Esophagus muscularis mucosa (tissue), 4 donors: ENCODE results near the gene NEURL2. TPM values are rescaled to one million over a fixed set of nuclear protein-coding genes. Genes with fewer than 3 reads are reported as not detected.

Experiments
- DNase-seq: peaks from one replicate; pipeline ENCODE4 v3.0.0-alpha.2; 2017; ENCODE audit errors: extremely low spot score
- H3K27ac ChIP-seq, 4 donors: fragments of 200-600 bp; sonication (generic); replicated peaks in 1 of 4; 1 replicate in 3 of 4; 2 replicates in 1 of 4; pipeline ENCODE4 v1.5.1; 2016 to 2019; ENCODE audit warnings: mild to moderate bottlenecking in 1 of 4
- H3K27me3 ChIP-seq, 4 donors: fragments of 200-600 bp; sonication (generic); one replicate each; pipeline versions ENCODE4 v1.5.1 to v1.6.0; 2016 to 2019
- H3K36me3 ChIP-seq, 4 donors: fragments of 200-600 bp; sonication (generic); one replicate each; pipeline ENCODE4 v1.5.1; 2016 to 2019
- H3K4me1 ChIP-seq, 4 donors: fragments of 200-600 bp; sonication (generic); one replicate each; pipeline ENCODE4 v1.5.1; 2016 to 2019
- H3K4me3 ChIP-seq, 4 donors: fragments of 200-600 bp; sonication (generic); 1 replicate in 2 of 4; 2 replicates in 2 of 4; pipeline ENCODE4 v1.5.1; 2016 to 2019; ENCODE audit warnings: mild to moderate bottlenecking in 4 of 4, moderate library complexity in 1 of 4
- H3K9me3 ChIP-seq, 4 donors: fragments of 200-600 bp; sonication (generic); 1 replicate in 3 of 4; 2 replicates in 1 of 4; pipeline ENCODE4 v1.5.1; 2016 to 2019
- CTCF ChIP-seq, 3 experiments: fragments of 200-600 bp in 2 of 3; fragments of 450-650 bp in 1 of 3; sonication (generic) in 2 of 3; IDR thresholded peaks; one replicate each; pipeline ENCODE4 v1.5.1; 2017 to 2019; ENCODE audit warnings: antibody characterized with exemption in 3 of 3, mild to moderate bottlenecking in 2 of 3, moderate library complexity in 1 of 3
- EP300 ChIP-seq: sonication (generic); formaldehyde crosslinking; IDR thresholded peaks from one replicate; pipeline ENCODE4 v1.6.1; 2017; ENCODE audit warnings: antibody characterized with exemption
- POLR2A ChIP-seq: fragments of 450-650 bp; IDR thresholded peaks from one replicate; pipeline ENCODE4 v1.6.1; 2017; ENCODE audit warnings: antibody characterized with exemption, moderate library complexity, mild to moderate bottlenecking, low read depth
- POLR2AphosphoS5 ChIP-seq, 2 donors: sonication (generic); formaldehyde crosslinking; IDR thresholded peaks; one replicate each; pipeline ENCODE4 v1.6.1; 2017; ENCODE audit warnings: antibody characterized with exemption in 2 of 2
- WGBS: methylation state at CpG from one replicate; pipeline ENCODE4 v1.1.5; 2018; 5-methylcytosine and 5-hydroxymethylcytosine counted together
- intact Hi-C: fragments of 100-400 bp; cut with DNase I; formaldehyde crosslinking; loops from one replicate; pipeline ENCODE4 v1.15.1; 2023
- total RNA-seq, 4 donors: library from RNA; depleted of rRNA; stranded (reverse); fragments of >200 nt; gene quantifications; one replicate each; pipeline versions ENCODE4 v1.1.0 to v1.2.1, GENCODE V29; 2016

Gene NEURL2
- total RNA-seq, 4 donors from 2014 or later: 10.8 to 16.1 (median 13.0) TPM

- Histone ChIP-seq H3K9me3 (no peaks in the 10 kb centered on the region), H3K36me3 (peaks cover 0 to 30% (median 10%) of the 10 kb centered on the region in 4 donors), H3K4me1 (peaks cover 18 to 35% (median 31%) of the 10 kb centered on the region in 4 donors), H3K4me3 (peak overlapping the region; percentile 53 to 61 (median 59)), H3K27ac (peak overlapping the region; percentile 45 to 81 (median 69)), H3K27me3 (peaks cover 0 to 14% (median 5%) of the 10 kb centered on the region in 4 donors)
- no peak for TF ChIP-seq EP300
- no peak for TF ChIP-seq POLR2A
- TF ChIP-seq CTCF (IDR thresholded peaks at IDR 0.05): no peak
- no peak for TF ChIP-seq POLR2AphosphoS5 (IDR thresholded peaks at IDR 0.05)
- DNase-seq: no peak
- WGBS: 86% methylated on average over 20 of the region's 22 CpGs
- intact Hi-C loops: no loop called here
Observed at GRCh38 chr20:45909817-45910669, 19.0 kb upstream of the NEURL2 start.

- H3K27me3 ChIP-seq: peaks cover 0 to 14% (median 5%) of the 10 kb centered on the region in 4 donors
- H3K4me3 ChIP-seq: no peak overlapping the region
- no peak for DNase-seq
- H3K9me3 ChIP-seq: no peaks in the 10 kb centered on the region
- peak overlapping the region in 1 of 4 donors; percentile 58 for H3K27ac ChIP-seq
- TF ChIP-seq POLR2A: no peak
- TF ChIP-seq POLR2AphosphoS5 (IDR thresholded peaks at IDR 0.05): no peak
- no peak for TF ChIP-seq CTCF (IDR thresholded peaks at IDR 0.05)
- 90% methylated on average over 12 of the region's 12 CpGs for WGBS
- intact Hi-C loops: no loop called here
- peaks cover 18 to 35% (median 31%) of the 10 kb centered on the region in 4 donors for H3K4me1 ChIP-seq
- peaks cover 0 to 36% (median 13%) of the 10 kb centered on the region in 4 donors for H3K36me3 ChIP-seq
Observed at GRCh38 chr20:45909336-45909808, 18.4 kb upstream of the NEURL2 start.

- Histone ChIP-seq H3K27me3 (peaks cover 0 to 11% (median 4%) of the 10 kb centered on the region in 4 donors), H3K4me1 (peaks cover 18 to 35% (median 28%) of the 10 kb centered on the region in 4 donors), H3K9me3 (no peaks in the 10 kb centered on the region), H3K4me3 (no peak overlapping the region), H3K27ac (no peak overlapping the region), H3K36me3 (peaks cover 0 to 45% (median 13%) of the 10 kb centered on the region in 4 donors)
- intact Hi-C loops: no loop called here
- 91% methylated on average over 2 of the region's 2 CpGs for WGBS
- no peak for DNase-seq
- TF ChIP-seq POLR2A: no peak
- no peak for TF ChIP-seq POLR2AphosphoS5 (IDR thresholded peaks at IDR 0.05)
- TF ChIP-seq CTCF (IDR thresholded peaks at IDR 0.05): no peak
- TF ChIP-seq EP300: no peak
Observed at GRCh38 chr20:45908084-45908483, 17.1 kb upstream of the NEURL2 start.

- Histone ChIP-seq H3K4me1 (peaks cover 14 to 28% (median 23%) of the 10 kb centered on the region in 4 donors), H3K27ac (no peak overlapping the region), H3K36me3 (peaks cover 0 to 48% (median 15%) of the 10 kb centered on the region in 4 donors), H3K27me3 (peaks cover 0 to 5% (median under 1%) of the 10 kb centered on the region in 4 donors), H3K9me3 (no peaks in the 10 kb centered on the region), H3K4me3 (no peak overlapping the region)
- intact Hi-C loops: no loop called here
- 94% methylated on average over 15 of the region's 17 CpGs for WGBS
- no peak for DNase-seq
- TF ChIP-seq EP300 (no peak), POLR2AphosphoS5 (IDR thresholded peaks at IDR 0.05) (no peak)
Observed at GRCh38 chr20:45907219-45907948, 16.4 kb upstream of the NEURL2 start.
